Measurements from ENCODE around the gene ARHGAP27. TPM values are rescaled to one million over a fixed set of nuclear protein-coding genes. Genes with fewer than 3 reads are reported as not detected.

Gene ARHGAP27
- total and polyA plus RNA-seq, 9 of the 15 experiments (the other 6 are each of a cell fraction or from before 2014, with no cell fraction given): 0.04 to 4.6 (median 2.1) TPM

DNA sequence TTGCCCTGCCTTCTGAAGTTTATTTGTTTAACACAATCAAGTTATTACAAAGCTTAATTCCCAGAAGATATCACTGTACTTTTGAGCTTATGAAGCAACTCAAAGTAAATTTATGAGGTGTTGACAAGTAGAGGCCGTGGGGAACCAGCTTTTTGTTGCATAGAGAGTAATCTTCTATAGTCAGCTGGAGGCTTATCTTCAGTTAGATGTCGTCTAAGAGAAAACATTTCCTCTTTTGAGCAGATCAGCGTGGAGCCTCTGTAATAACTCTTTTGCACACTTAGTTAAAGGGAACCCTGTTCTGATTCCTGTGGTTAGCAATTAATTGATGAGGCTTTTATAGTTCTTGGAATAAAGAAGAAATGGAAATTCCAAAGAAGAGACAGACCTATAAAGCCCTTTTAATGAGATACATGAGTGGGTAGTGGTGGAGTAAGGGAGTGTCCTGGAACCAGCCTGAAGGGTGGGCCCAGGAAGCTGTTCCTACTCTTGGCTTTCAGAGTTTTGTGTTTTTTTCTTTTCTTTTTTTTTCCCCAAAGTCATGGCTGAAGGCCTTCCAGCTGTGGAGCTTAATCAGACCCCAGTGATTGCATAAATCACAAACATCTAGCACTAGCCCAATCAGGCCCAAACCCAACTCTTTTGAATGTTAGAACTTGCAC, 87.0 kb downstream of the ARHGAP27 start (continued):
- TF ChIP-seq, protein P1, sequence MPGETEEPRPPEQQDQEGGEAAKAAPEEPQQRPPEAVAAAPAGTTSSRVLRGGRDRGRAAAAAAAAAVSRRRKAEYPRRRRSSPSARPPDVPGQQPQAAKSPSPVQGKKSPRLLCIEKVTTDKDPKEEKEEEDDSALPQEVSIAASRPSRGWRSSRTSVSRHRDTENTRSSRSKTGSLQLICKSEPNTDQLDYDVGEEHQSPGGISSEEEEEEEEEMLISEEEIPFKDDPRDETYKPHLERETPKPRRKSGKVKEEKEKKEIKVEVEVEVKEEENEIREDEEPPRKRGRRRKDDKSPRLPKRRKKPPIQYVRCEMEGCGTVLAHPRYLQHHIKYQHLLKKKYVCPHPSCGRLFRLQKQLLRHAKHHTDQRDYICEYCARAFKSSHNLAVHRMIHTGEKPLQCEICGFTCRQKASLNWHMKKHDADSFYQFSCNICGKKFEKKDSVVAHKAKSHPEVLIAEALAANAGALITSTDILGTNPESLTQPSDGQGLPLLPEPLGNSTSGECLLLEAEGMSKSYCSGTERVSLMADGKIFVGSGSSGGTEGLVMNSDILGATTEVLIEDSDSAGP (CRISPR knock-in tag; IDR thresholded peaks at IDR 0.05): no peak
- no peak for TF ChIP-seq PRPF4 (IDR thresholded peaks at IDR 0.05; ENCODE audit: insufficient read depth, low read depth, low read length, poor library complexity, severe bottlenecking)
- no peak for TF ChIP-seq ZNF695 (CRISPR knock-in tag; IDR thresholded peaks at IDR 0.05)
- peak; percentile 80; the same call in 1 of the 2 replicates for TF ChIP-seq MTA3 (IDR thresholded peaks at IDR 0.05; ENCODE audit: borderline replicate concordance)
- peak; percentile 92 for TF ChIP-seq SMAD3 (CRISPR knock-in tag; conservative IDR thresholded peaks at IDR 0.05)
- TF ChIP-seq GABPB1 (CRISPR knock-in tag; IDR thresholded peaks at IDR 0.05): peak; percentile 56; the same call in 1 of the 2 replicates
- no peak for TF ChIP-seq RFX1 (IDR thresholded peaks at IDR 0.05)
- TF ChIP-seq, protein P2, sequence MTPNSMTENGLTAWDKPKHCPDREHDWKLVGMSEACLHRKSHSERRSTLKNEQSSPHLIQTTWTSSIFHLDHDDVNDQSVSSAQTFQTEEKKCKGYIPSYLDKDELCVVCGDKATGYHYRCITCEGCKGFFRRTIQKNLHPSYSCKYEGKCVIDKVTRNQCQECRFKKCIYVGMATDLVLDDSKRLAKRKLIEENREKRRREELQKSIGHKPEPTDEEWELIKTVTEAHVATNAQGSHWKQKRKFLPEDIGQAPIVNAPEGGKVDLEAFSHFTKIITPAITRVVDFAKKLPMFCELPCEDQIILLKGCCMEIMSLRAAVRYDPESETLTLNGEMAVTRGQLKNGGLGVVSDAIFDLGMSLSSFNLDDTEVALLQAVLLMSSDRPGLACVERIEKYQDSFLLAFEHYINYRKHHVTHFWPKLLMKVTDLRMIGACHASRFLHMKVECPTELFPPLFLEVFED (CRISPR knock-in tag; conservative IDR thresholded peaks at IDR 0.05): no peak
- TF ChIP-seq, protein P3, sequence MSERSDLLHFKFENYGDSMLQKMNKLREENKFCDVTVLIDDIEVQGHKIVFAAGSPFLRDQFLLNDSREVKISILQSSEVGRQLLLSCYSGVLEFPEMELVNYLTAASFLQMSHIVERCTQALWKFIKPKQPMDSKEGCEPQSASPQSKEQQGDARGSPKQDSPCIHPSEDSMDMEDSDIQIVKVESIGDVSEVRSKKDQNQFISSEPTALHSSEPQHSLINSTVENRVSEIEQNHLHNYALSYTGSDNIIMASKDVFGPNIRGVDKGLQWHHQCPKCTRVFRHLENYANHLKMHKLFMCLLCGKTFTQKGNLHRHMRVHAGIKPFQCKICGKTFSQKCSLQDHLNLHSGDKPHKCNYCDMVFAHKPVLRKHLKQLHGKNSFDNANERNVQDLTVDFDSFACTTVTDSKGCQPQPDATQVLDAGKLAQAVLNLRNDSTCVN (CRISPR knock-in tag; IDR thresholded peaks at IDR 0.05): peak; percentile 48; the same call in 1 of the 2 replicates
- peak; percentile 100 for TF ChIP-seq SMARCE1 (IDR thresholded peaks at IDR 0.05)
- peak; percentile 86; the same call in 1 of the 2 replicates for TF ChIP-seq ZNF589 (CRISPR knock-in tag; IDR thresholded peaks at IDR 0.05; ENCODE audit: low read depth)
- no peak for TF ChIP-seq ZNF696 (CRISPR knock-in tag; conservative IDR thresholded peaks at IDR 0.05)
- TF ChIP-seq PML (IDR thresholded peaks at IDR 0.05; ENCODE audit: low read length): peak; percentile 98
- no peak for TF ChIP-seq PHB (CRISPR knock-in tag; IDR thresholded peaks at IDR 0.05)
- peak; percentile 99 to 100 for TF ChIP-seq KDM1A (IDR thresholded peaks at IDR 0.05)
- TF ChIP-seq CREM (IDR thresholded peaks at IDR 0.05; ENCODE audit: low read depth): peak; percentile 86
- TF ChIP-seq, protein P4, sequence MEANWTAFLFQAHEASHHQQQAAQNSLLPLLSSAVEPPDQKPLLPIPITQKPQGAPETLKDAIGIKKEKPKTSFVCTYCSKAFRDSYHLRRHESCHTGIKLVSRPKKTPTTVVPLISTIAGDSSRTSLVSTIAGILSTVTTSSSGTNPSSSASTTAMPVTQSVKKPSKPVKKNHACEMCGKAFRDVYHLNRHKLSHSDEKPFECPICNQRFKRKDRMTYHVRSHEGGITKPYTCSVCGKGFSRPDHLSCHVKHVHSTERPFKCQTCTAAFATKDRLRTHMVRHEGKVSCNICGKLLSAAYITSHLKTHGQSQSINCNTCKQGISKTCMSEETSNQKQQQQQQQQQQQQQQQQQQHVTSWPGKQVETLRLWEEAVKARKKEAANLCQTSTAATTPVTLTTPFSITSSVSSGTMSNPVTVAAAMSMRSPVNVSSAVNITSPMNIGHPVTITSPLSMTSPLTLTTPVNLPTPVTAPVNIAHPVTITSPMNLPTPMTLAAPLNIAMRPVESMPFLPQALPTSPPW (CRISPR knock-in tag; IDR thresholded peaks at IDR 0.05): peak; percentile 75
- no peak for TF ChIP-seq ZNF23 (CRISPR knock-in tag; IDR thresholded peaks at IDR 0.05)
- TF ChIP-seq, protein P5, sequence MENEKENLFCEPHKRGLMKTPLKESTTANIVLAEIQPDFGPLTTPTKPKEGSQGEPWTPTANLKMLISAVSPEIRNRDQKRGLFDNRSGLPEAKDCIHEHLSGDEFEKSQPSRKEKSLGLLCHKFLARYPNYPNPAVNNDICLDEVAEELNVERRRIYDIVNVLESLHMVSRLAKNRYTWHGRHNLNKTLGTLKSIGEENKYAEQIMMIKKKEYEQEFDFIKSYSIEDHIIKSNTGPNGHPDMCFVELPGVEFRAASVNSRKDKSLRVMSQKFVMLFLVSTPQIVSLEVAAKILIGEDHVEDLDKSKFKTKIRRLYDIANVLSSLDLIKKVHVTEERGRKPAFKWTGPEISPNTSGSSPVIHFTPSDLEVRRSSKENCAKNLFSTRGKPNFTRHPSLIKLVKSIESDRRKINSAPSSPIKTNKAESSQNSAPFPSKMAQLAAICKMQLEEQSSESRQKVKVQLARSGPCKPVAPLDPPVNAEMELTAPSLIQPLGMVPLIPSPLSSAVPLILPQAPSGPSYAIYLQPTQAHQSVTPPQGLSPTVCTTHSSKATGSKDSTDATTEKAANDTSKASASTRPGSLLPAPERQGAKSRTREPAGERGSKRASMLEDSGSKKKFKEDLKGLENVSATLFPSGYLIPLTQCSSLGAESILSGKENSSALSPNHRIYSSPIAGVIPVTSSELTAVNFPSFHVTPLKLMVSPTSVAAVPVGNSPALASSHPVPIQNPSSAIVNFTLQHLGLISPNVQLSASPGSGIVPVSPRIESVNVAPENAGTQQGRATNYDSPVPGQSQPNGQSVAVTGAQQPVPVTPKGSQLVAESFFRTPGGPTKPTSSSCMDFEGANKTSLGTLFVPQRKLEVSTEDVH (IDR thresholded peaks at IDR 0.05; ENCODE audit: low read depth, partially characterized antibody): peak; percentile 49
- TF ChIP-seq NELFE (IDR thresholded peaks at IDR 0.05; ENCODE audit: insufficient read depth, insufficient read length): no peak
